Erythroblast (primary cell): ENCODE results near the gene DOCK3.

Experiments used
- GATA1 ChIP-seq: IDR thresholded peaks from 2 replicates; pipeline ENCODE4 v1.6.1; 2011; ENCODE audit warnings: low read depth, mild to moderate bottlenecking, control low read depth, low read length, moderate library complexity
- POLR2A ChIP-seq: IDR thresholded peaks from 2 replicates; pipeline ENCODE4 v1.6.1; 2011; ENCODE audit warnings: mild to moderate bottlenecking, low read length

GRCh38 chr3:51340013-51340829, 665.5 kb downstream of the DOCK3 start:
- no peak for TF ChIP-seq POLR2A
- TF ChIP-seq GATA1: no peak
